ENCODE results near the gene RBM43.
"Not testable (repeated sequence)": the region's sequence is repeated elsewhere in the genome, so short reads cannot be mapped to it uniquely, and the experiment has no call there.

Gene RBM43

DNA sequence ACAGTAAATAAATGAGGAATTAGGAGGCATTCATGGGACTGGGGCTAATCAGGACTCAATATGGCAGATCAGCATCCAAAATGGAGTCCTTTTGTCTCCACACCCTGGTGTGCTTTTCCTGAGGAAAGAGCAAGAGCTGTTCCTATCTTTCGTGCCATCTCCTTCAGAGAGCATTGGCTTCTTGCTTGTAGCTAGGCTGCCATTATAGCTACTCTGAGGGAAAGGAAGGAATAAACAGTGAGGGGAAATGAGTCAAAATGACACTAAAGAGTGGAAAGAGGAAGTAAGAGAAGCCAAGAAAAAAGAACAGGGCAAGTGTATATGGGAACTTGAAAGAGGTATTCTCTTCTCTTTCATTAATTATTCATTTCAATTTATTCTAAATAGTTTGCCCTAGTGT, 36.2 kb upstream of the RBM43 start:
- TF ChIP-seq, protein P1, sequence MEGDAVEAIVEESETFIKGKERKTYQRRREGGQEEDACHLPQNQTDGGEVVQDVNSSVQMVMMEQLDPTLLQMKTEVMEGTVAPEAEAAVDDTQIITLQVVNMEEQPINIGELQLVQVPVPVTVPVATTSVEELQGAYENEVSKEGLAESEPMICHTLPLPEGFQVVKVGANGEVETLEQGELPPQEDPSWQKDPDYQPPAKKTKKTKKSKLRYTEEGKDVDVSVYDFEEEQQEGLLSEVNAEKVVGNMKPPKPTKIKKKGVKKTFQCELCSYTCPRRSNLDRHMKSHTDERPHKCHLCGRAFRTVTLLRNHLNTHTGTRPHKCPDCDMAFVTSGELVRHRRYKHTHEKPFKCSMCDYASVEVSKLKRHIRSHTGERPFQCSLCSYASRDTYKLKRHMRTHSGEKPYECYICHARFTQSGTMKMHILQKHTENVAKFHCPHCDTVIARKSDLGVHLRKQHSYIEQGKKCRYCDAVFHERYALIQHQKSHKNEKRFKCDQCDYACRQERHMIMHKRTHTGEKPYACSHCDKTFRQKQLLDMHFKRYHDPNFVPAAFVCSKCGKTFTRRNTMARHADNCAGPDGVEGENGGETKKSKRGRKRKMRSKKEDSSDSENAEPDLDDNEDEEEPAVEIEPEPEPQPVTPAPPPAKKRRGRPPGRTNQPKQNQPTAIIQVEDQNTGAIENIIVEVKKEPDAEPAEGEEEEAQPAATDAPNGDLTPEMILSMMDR (IDR thresholded peaks at IDR 0.05): no peak
- Histone ChIP-seq H3K27ac (peak overlapping the region in 1 of 2 donors; percentile 30), H3K4me3 (no peak overlapping the region)
- DNase-seq (ENCODE audit: low spot score): no peak

- not testable (repeated sequence) for DNase-seq (ENCODE audit: low spot score); H3K4me3 ChIP-seq
These were observed 34.3 kb upstream of the RBM43 start for GRCh38 chr2:151295926-151296325.

DNA sequence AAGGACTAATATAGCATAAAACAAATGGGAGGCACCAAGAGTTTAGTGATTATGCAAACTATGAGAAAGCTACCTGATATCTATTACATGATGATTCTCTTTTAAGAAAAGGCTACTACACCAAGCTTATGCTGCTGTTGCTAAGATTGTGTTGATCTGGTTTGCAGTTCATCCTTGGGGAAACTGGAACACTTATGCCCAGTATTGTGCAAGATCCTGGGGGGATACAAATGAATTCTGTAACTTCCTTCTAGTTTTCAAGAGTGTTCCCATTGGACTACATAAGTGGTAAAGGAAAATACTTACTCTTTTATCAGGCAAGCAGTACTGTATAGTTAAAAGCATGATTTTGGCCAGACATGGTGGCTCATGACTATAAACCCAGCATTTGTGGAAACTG, 30.9 kb upstream of the RBM43 start:
- TF ChIP-seq, protein P1 (IDR thresholded peaks at IDR 0.05): no peak
- Histone ChIP-seq H3K4me3 (no peak overlapping the region), H3K27ac (no peak overlapping the region)
- DNase-seq (ENCODE audit: low spot score): no peak

More at GRCh38 chr2:151295926-151296325, 34.3 kb upstream of the RBM43 start:
- H3K27ac ChIP-seq: not testable (repeated sequence)

DNA sequence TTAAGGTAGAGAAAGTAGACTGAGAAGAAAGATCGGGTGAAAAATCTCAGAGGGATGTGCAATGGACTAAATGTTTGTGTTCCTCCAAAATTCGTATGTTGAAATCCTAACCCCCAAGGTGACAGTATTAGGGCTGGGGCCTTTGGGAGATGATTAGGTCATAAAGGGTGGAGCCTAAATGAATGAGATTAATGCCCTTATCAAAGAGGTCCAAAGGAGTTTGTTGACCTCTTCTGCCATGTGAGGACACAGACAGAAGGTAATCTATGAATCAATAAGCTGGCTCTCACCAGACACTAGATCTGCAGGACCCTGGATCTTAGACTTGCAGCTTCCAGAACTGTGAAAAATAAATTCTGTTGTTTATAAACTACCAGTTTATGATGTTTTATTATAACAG, 30.5 kb upstream of the RBM43 start:
- DNase-seq (ENCODE audit: low spot score): no peak
- TF ChIP-seq, protein P1 (IDR thresholded peaks at IDR 0.05): no peak
- Histone ChIP-seq H3K4me3 (no peak overlapping the region), H3K27ac (no peak overlapping the region)

GRCh38 chr2:151291224-151291623, 29.6 kb upstream of the RBM43 start:
- TF ChIP-seq, protein P1 (IDR thresholded peaks at IDR 0.05): no peak
- Histone ChIP-seq H3K4me3 (no peak overlapping the region), H3K27ac (no peak overlapping the region)
- DNase-seq (ENCODE audit: low spot score): no peak

DNA sequence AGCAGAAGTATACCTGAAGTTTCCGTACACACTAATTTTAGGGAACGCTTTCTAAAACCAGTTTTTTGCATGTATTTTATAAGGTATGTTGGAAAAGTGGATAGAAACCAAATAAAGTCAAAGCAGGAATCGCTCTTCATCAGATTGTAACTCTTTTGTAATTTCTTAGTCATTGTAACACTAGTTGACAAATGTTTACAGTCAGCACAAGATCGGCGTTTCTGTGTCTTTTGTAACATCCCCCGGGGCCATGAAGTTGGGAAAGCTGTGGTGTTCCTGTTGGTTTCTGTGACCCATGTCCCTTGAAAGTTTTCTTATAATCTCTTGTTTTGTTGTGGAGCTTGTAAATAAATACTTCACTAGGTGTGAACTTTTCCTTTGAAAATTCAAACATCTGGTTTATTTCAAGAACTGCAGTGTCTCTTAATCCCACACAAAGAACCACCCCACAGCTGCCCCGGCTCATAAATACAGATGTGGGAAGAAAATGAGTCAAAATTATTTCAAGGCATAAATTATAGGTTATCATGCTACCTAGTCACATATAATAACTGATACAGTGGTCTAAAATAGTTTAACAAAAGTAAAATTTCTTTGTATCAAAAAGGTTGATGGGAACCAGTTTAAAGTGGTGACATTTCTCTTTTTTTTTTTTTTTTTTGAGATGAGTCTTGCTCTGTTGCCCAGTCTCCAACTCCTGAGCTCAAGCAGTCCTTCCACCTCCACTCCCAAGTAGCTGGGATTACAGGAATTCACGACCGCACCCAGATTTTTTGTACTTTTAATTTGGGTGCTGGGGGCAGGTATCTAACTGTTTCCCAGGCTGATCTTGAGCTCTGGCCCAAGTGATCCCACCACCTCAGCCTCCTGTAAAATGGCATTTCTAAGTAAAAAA, 28.6 kb upstream of the RBM43 start:
- TF ChIP-seq, protein P1 (IDR thresholded peaks at IDR 0.05): no peak
- Histone ChIP-seq H3K4me3 (peak overlapping the region; percentile 85), H3K27ac (peak overlapping the region; percentile 87 to 92)
- no peak for DNase-seq (ENCODE audit: low spot score)

- TF ChIP-seq, protein P1 (IDR thresholded peaks at IDR 0.05): no peak
- no peak for DNase-seq (ENCODE audit: low spot score)
- H3K4me3 ChIP-seq: peak overlapping the region; percentile 85
- no peak overlapping the region for H3K27ac ChIP-seq
These were observed 26.0 kb upstream of the RBM43 start for GRCh38 chr2:151287513-151288250.

All from coronary artery (tissue), 2 donors.